ENCODE measurements around the gene DDX11.
"Not testable (repeated sequence)": the region's sequence is repeated elsewhere in the genome, so short reads cannot be mapped to it uniquely, and the experiment has no call there.

DDX11 gene

GRCh38 chr12:31098771-31099170 is 25.1 kb downstream of the DDX11 start:
- not testable (repeated sequence) for H3K9ac ChIP-seq (ENCODE audit: low read length); H3K27ac ChIP-seq (ENCODE audit: low read depth, low read length); H3K4me1 ChIP-seq (ENCODE audit: control insufficient read depth, insufficient read depth, low read length); H3K27me3 ChIP-seq (ENCODE audit: control insufficient read depth, insufficient read depth, low read length); H3K4me3 ChIP-seq (ENCODE audit: low read depth, low read length); H3K9me3 ChIP-seq (ENCODE audit: control insufficient read depth, insufficient read depth, low read depth, low read length)
- peaks cover 70% of the 10 kb centered on the region for H3K36me3 ChIP-seq (ENCODE audit: control insufficient read depth, insufficient read depth, low read length)

DNA sequence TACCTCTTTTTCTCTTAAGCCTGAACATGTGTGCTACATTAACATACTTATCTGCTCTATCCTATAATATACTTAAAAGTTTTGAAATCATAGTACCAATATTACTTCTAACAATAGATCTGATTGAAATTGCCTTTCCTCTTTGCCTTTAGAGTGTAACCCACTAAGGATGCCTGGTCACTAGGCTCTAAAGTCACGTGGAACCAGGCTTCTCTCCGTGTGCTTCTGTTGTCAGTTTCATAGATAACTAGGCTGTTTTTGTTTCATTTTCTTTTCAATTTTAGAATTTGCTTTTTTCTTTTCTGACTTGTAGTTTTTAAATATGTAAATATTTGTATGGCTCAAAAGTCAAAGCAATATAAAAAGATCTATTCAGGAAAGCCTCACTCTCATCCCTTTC is 25.8 kb downstream of the DDX11 start:
- not testable (repeated sequence) for H3K9me3 ChIP-seq (ENCODE audit: control insufficient read depth, insufficient read depth, low read depth, low read length); H3K9ac ChIP-seq (ENCODE audit: low read length); H3K27me3 ChIP-seq (ENCODE audit: control insufficient read depth, insufficient read depth, low read length); H3K4me1 ChIP-seq (ENCODE audit: control insufficient read depth, insufficient read depth, low read length); H3K4me3 ChIP-seq (ENCODE audit: low read depth, low read length); H3K27ac ChIP-seq (ENCODE audit: low read depth, low read length)
- H3K36me3 ChIP-seq (ENCODE audit: control insufficient read depth, insufficient read depth, low read length): peaks cover 70% of the 10 kb centered on the region

DNA sequence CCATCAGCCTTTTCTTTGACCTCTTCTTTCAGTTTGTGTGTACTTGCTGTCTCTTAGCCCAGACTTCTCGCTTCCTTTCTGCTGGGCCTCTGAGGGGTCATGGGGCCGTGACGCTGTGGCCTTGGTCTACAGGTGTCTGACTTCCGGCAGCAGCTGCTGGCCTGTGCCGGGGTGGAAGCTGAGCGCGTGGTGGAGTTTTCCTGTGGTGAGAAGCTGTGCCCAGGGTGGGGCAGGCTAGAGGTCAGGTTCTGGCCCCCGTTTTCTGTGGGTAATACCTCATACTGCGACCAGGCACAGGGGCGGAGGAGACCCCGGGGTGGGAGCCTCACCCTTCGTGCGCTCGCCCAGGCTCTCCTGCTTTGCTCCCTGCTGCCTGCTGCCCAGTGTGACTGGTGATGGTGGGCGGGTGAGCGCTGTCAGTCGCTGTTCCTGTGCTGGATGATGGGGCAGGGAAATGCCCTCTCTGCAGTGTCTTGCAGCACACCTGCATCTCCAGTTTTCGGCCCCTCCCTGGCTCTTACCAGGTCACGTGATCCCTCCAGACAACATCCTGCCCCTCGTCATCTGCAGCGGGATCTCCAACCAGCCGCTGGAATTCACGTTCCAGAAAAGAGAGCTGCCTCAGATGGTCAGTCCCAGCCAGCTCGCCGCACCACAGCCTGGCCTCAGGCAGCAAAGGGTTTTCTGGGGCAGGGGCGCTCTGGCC is 27.0 kb downstream of the DDX11 start:
- not testable (repeated sequence) for H3K4me3 ChIP-seq (ENCODE audit: low read depth, low read length); H3K9ac ChIP-seq (ENCODE audit: low read length); H3K9me3 ChIP-seq (ENCODE audit: control insufficient read depth, insufficient read depth, low read depth, low read length); H3K4me1 ChIP-seq (ENCODE audit: control insufficient read depth, insufficient read depth, low read length); H3K27ac ChIP-seq (ENCODE audit: low read depth, low read length); H3K27me3 ChIP-seq (ENCODE audit: control insufficient read depth, insufficient read depth, low read length)
- peaks cover 61% of the 10 kb centered on the region for H3K36me3 ChIP-seq (ENCODE audit: control insufficient read depth, insufficient read depth, low read length)

DNA sequence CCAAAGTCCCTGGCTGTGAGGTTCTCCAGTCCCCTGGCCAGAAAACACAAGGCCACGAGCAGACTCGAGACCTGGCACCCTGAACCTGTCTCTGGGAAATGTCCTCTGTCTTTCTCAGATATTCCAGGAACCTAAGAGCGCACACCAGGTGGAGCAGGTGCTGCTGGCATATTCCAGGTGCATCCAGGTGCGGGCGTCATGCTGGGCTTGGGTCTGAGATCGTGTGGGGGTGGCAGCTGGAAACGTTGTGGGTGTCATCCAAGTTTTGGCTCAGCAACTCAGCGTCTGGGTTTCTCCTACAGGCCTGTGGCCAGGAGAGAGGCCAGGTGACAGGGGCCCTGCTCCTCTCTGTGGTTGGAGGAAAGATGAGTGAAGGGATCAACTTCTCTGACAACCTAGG is 28.5 kb downstream of the DDX11 start:
- H3K9ac ChIP-seq (ENCODE audit: low read length); H3K27ac ChIP-seq (ENCODE audit: low read depth, low read length); H3K9me3 ChIP-seq (ENCODE audit: control insufficient read depth, insufficient read depth, low read depth, low read length); H3K27me3 ChIP-seq (ENCODE audit: control insufficient read depth, insufficient read depth, low read length); H3K4me1 ChIP-seq (ENCODE audit: control insufficient read depth, insufficient read depth, low read length); H3K4me3 ChIP-seq (ENCODE audit: low read depth, low read length): not testable (repeated sequence)
- peaks cover 51% of the 10 kb centered on the region for H3K36me3 ChIP-seq (ENCODE audit: control insufficient read depth, insufficient read depth, low read length)

GRCh38 chr12:31102596-31102995 is 28.9 kb downstream of the DDX11 start:
- peaks cover 49% of the 10 kb centered on the region for H3K36me3 ChIP-seq (ENCODE audit: control insufficient read depth, insufficient read depth, low read length)
- not testable (repeated sequence) for H3K27ac ChIP-seq (ENCODE audit: low read depth, low read length); H3K4me3 ChIP-seq (ENCODE audit: low read depth, low read length); H3K4me1 ChIP-seq (ENCODE audit: control insufficient read depth, insufficient read depth, low read length); H3K27me3 ChIP-seq (ENCODE audit: control insufficient read depth, insufficient read depth, low read length); H3K9me3 ChIP-seq (ENCODE audit: control insufficient read depth, insufficient read depth, low read depth, low read length); H3K9ac ChIP-seq (ENCODE audit: low read length)

GRCh38 chr12:31103561-31103975 is 29.9 kb downstream of the DDX11 start:
- H3K9me3 ChIP-seq (ENCODE audit: control insufficient read depth, insufficient read depth, low read depth, low read length); H3K4me1 ChIP-seq (ENCODE audit: control insufficient read depth, insufficient read depth, low read length); H3K9ac ChIP-seq (ENCODE audit: low read length); H3K27ac ChIP-seq (ENCODE audit: low read depth, low read length); H3K27me3 ChIP-seq (ENCODE audit: control insufficient read depth, insufficient read depth, low read length); H3K4me3 ChIP-seq (ENCODE audit: low read depth, low read length): not testable (repeated sequence)
- H3K36me3 ChIP-seq (ENCODE audit: control insufficient read depth, insufficient read depth, low read length): peaks cover 45% of the 10 kb centered on the region

DNA sequence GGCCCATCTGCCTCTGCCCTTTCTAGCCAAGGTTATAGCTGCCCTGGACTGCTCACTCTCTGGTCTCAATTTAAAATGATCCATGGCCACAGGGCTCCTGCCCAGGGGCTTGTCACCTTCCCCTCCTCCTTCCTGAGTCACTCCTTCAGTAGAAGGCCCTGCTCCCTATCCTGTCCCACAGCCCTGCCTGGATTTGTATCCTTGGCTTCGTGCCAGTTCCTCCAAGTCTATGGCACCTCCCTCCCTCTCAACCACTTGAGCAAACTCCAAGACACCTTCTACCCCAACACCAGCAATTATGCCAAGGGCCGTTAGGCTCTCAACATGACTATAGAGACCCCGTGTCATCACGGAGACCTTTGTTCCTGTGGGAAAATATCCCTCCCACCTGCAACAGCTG is 30.6 kb downstream of the DDX11 start:
- not testable (repeated sequence) for H3K27me3 ChIP-seq (ENCODE audit: control insufficient read depth, insufficient read depth, low read length)

DNA sequence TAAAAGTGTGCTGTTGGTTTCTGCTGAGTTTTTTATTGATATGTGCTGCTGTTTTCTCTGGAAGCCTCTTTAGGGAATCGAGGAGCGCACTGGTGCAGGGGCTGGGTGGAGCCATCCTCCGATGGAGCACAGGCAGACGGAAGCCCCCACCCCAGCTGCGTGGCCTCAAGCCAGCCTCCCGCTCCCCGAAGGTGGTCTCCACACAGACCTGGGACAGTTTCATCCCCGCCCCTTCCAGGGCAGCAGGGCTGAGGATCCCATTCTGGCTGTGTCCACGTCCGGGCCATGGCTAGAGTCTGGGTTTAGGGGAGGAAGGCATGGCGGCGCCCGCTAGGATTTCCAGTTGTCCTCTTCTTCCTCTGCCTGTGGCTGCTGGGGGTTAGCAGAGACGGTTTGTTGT is 31.1 kb downstream of the DDX11 start:
- H3K27ac ChIP-seq (ENCODE audit: low read depth, low read length); H3K4me1 ChIP-seq (ENCODE audit: control insufficient read depth, insufficient read depth, low read length); H3K9me3 ChIP-seq (ENCODE audit: control insufficient read depth, insufficient read depth, low read depth, low read length); H3K27me3 ChIP-seq (ENCODE audit: control insufficient read depth, insufficient read depth, low read length); H3K9ac ChIP-seq (ENCODE audit: low read length); H3K4me3 ChIP-seq (ENCODE audit: low read depth, low read length): not testable (repeated sequence)
- peaks cover 43% of the 10 kb centered on the region for H3K36me3 ChIP-seq (ENCODE audit: control insufficient read depth, insufficient read depth, low read length)

More for the DNA sequence above, 30.6 kb downstream of the DDX11 start:
- peaks cover 43% of the 10 kb centered on the region for H3K36me3 ChIP-seq (ENCODE audit: control insufficient read depth, insufficient read depth, low read length)
- not testable (repeated sequence) for H3K4me3 ChIP-seq (ENCODE audit: low read depth, low read length); H3K9me3 ChIP-seq (ENCODE audit: control insufficient read depth, insufficient read depth, low read depth, low read length); H3K27ac ChIP-seq (ENCODE audit: low read depth, low read length); H3K9ac ChIP-seq (ENCODE audit: low read length); H3K4me1 ChIP-seq (ENCODE audit: control insufficient read depth, insufficient read depth, low read length)

DNA sequence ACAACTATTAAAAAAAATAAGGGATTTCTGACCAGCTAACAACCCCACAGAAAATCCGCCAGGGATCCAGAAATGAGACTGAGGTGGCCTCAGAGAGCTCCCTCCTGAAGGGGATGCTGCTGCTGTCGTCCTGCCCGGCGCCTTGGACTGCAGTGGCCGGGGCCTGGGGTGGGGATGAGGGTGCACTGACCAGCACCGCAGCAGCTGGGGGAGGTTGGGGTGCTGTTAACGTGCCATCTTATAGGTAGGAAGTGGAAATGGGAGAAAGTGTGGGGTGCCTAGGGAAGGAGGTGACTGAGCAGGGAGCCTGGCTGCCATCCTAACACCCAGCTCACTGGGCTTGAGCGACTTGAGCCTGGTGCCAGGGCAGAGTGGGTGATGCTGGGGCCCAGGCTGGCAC is 32.0 kb downstream of the DDX11 start:
- Histone ChIP-seq H3K9ac (ENCODE audit: low read length) (no peak overlapping the region), H3K9me3 (ENCODE audit: control insufficient read depth, insufficient read depth, low read depth, low read length) (no peaks in the 10 kb centered on the region)

DNA sequence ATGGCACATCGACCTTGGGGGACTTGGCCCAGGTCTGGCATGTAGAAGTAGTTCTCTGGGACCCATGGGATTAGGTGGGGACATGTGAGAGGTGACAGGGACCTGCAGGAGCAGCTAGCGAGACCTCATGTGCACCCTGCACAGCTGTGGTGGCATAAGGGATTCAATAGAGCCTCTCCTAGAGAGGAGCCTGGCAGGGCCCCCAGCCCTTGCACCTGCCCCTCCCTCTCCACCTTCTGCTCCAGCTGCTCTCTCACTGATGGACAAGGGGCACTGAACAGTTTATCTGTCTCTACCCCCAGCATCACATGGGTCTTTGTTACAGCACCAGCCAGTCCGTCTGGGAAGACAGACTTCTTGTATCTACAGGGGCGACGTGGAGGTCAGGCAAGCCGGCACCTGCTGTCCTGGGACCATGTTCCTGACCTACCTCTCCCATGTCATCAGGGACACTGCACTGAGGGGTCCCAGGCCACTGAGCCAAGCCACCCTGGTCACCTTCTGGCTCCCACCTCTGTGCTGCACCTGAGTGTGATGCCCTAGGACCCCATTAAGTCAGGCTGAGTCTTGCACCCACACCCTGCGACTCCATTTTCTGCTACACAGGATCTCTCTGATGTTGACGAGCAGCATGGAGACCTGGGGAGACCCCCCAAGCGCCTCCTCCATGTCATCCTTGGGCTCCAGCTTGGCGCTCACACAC is 32.6 kb downstream of the DDX11 start:
- Histone ChIP-seq H3K9me3 (ENCODE audit: control insufficient read depth, insufficient read depth, low read depth, low read length) (no peaks in the 10 kb centered on the region), H3K9ac (ENCODE audit: low read length) (no peak overlapping the region)

More for the DNA sequence above, 32.0 kb downstream of the DDX11 start:
- Histone ChIP-seq H3K4me3 (ENCODE audit: low read depth, low read length) (no peak overlapping the region), H3K27me3 (ENCODE audit: control insufficient read depth, insufficient read depth, low read length) (no peaks in the 10 kb centered on the region), H3K36me3 (ENCODE audit: control insufficient read depth, insufficient read depth, low read length) (peaks cover 38% of the 10 kb centered on the region), H3K27ac (ENCODE audit: low read depth, low read length) (no peak overlapping the region), H3K4me1 (ENCODE audit: control insufficient read depth, insufficient read depth, low read length) (no peaks in the 10 kb centered on the region)

GRCh38 chr12:31109773-31110172 is 36.1 kb downstream of the DDX11 start:
- H3K9ac ChIP-seq (ENCODE audit: low read length); H3K27ac ChIP-seq (ENCODE audit: low read depth, low read length); H3K4me3 ChIP-seq (ENCODE audit: low read depth, low read length); H3K9me3 ChIP-seq (ENCODE audit: control insufficient read depth, insufficient read depth, low read depth, low read length); H3K27me3 ChIP-seq (ENCODE audit: control insufficient read depth, insufficient read depth, low read length); H3K4me1 ChIP-seq (ENCODE audit: control insufficient read depth, insufficient read depth, low read length); H3K36me3 ChIP-seq (ENCODE audit: control insufficient read depth, insufficient read depth, low read length): not testable (repeated sequence)

More for the DNA sequence above, 32.6 kb downstream of the DDX11 start:
- Histone ChIP-seq H3K27me3 (ENCODE audit: control insufficient read depth, insufficient read depth, low read length) (no peaks in the 10 kb centered on the region), H3K36me3 (ENCODE audit: control insufficient read depth, insufficient read depth, low read length) (peaks cover 32% of the 10 kb centered on the region), H3K4me1 (ENCODE audit: control insufficient read depth, insufficient read depth, low read length) (no peaks in the 10 kb centered on the region), H3K27ac (ENCODE audit: low read depth, low read length) (no peak overlapping the region), H3K4me3 (ENCODE audit: low read depth, low read length) (no peak overlapping the region)
